GM23338 (cell line): ENCODE measurements around the gene KRT9. TPM values are rescaled to one million over a fixed set of nuclear protein-coding genes. Genes with fewer than 3 reads are reported as not detected.

ENCODE experiments used
- ATAC-seq: fragments of 200-7000 bp; cut with Tn5 transposase; 3 replicates; pipeline ENCODE4 v1.9.1; 2020
- DNase-seq: peaks from one replicate; pipeline ENCODE4 v3.0.0-alpha.2; 2015; ENCODE audit warnings: low spot score
- H2AFZ ChIP-seq: fragments of 200-600 bp; sonication (generic); 2 replicates; pipeline ENCODE4 v1.8.0; 2016; ENCODE audit warnings: antibody characterized with exemption, mild to moderate bottlenecking, moderate library complexity
- H3F3A ChIP-seq: fragments of 200-600 bp; sonication (generic); replicated peaks from 2 replicates; pipeline ENCODE4 v1.8.0; 2017; ENCODE audit warnings: antibody characterized with exemption, mixed run types, low read depth
- H3K27ac ChIP-seq: fragments of 200-600 bp; sonication (generic); 2 replicates; pipeline ENCODE4 v1.6.1; 2016; ENCODE audit warnings: low read depth
- H3K27me3 ChIP-seq: fragments of 200-600 bp; sonication (generic); 2 replicates; pipeline ENCODE4 v1.8.0; 2016; ENCODE audit warnings: mild to moderate bottlenecking, mixed run types, moderate library complexity; ENCODE audit not compliant: insufficient read depth
- H3K36me3 ChIP-seq: fragments of 200-600 bp; sonication (generic); 2 replicates; pipeline ENCODE4 v1.8.0; 2016; ENCODE audit warnings: mild to moderate bottlenecking; ENCODE audit not compliant: insufficient read depth
- H3K4me1 ChIP-seq: fragments of 200-600 bp; sonication (generic); 2 replicates; pipeline ENCODE4 v1.8.0; 2016; ENCODE audit warnings: mild to moderate bottlenecking, moderate library complexity; ENCODE audit not compliant: insufficient read depth
- H3K4me2 ChIP-seq: fragments of 200-600 bp; sonication (generic); 2 replicates; pipeline ENCODE4 v1.7.1; 2017; ENCODE audit warnings: mixed run types
- H3K4me3 ChIP-seq: fragments of 200-600 bp; sonication (generic); 2 replicates; pipeline ENCODE4 v1.6.1; 2016; ENCODE audit warnings: mixed run types
- H3K79me2 ChIP-seq: fragments of 200-600 bp; sonication (generic); replicated peaks from 2 replicates; pipeline ENCODE4 v1.8.0; 2017; ENCODE audit warnings: mild to moderate bottlenecking; ENCODE audit not compliant: insufficient read depth
- H3K9me2 ChIP-seq: fragments of 200-600 bp; sonication (generic); 2 replicates; pipeline ENCODE4 v1.8.0; 2017; ENCODE audit not compliant: insufficient read depth
- H4K20me1 ChIP-seq: fragments of 200-600 bp; sonication (generic); replicated peaks from 2 replicates; pipeline ENCODE4 v1.8.0; 2017; ENCODE audit warnings: mild to moderate bottlenecking; ENCODE audit not compliant: insufficient read depth
- H3K27ac Mint-ChIP-seq: 2 replicates; pipeline ENCODE4 v1.8.0; 2020; ENCODE audit warnings: inconsistent platforms, mild to moderate bottlenecking, moderate library complexity, mixed read lengths
- H3K27me3 Mint-ChIP-seq: 3 replicates; pipeline ENCODE4 v1.8.0; 2022; ENCODE audit warnings: low read depth, mild to moderate bottlenecking, moderate library complexity, mixed read lengths, inconsistent platforms; ENCODE audit not compliant: insufficient read depth, poor library complexity
- H3K36me3 Mint-ChIP-seq: 3 replicates; pipeline ENCODE4 v1.8.0; 2021; ENCODE audit warnings: low read depth, mild to moderate bottlenecking, inconsistent platforms, moderate library complexity, mixed read lengths
- H3K4me1 Mint-ChIP-seq: 3 replicates; pipeline ENCODE4 v1.8.0; 2020; ENCODE audit warnings: mild to moderate bottlenecking, inconsistent platforms, mixed read lengths
- H3K4me3 Mint-ChIP-seq: 3 replicates; pipeline ENCODE4 v1.8.0; 2021; ENCODE audit warnings: moderate library complexity, mild to moderate bottlenecking, inconsistent platforms, mixed read lengths
- H3K9me3 Mint-ChIP-seq: 3 replicates; pipeline ENCODE4 v1.8.0; 2020; ENCODE audit warnings: moderate library complexity, mild to moderate bottlenecking, inconsistent platforms, mixed read lengths
- CREB1 ChIP-seq: fragments of 250-450 bp; sonication (Bioruptor Pico); IDR thresholded peaks from 2 replicates; pipeline ENCODE4 v1.5.0; 2020; ENCODE audit warnings: low read depth, mild to moderate bottlenecking, moderate library complexity
- CTCF ChIP-seq, 2 experiments: fragments of 200-600 bp in 1 of 2; sonication (generic) in 1 of 2; conservative IDR thresholded peaks; 2 replicates each; pipeline versions ENCODE4 v1.5.1 to v1.6.1; 2016 to 2017; ENCODE audit warnings: antibody characterized with exemption in 2 of 2, low read depth in 2 of 2, mild to moderate bottlenecking in 2 of 2, moderate library complexity in 1 of 2
- EZH2 ChIP-seq: fragments of 200-600 bp; sonication (generic); IDR thresholded peaks from one replicate; pipeline ENCODE4 v1.8.0; 2017; ENCODE audit warnings: antibody characterized with exemption, mild to moderate bottlenecking, low read depth; ENCODE audit not compliant: unreplicated experiment
- JUNB ChIP-seq: IDR thresholded peaks from one replicate; pipeline ENCODE4 v1.6.1; 2016; ENCODE audit warnings: antibody characterized with exemption; ENCODE audit not compliant: unreplicated experiment
- NANOG ChIP-seq: IDR thresholded peaks from 2 replicates; pipeline ENCODE4 v1.6.1; 2016; ENCODE audit warnings: antibody characterized with exemption, borderline replicate concordance
- POLR2AphosphoS5 ChIP-seq: IDR thresholded peaks from 2 replicates; pipeline ENCODE4 v1.6.1; 2016; ENCODE audit warnings: antibody characterized with exemption, low read depth
- STAT1 ChIP-seq: IDR thresholded peaks from one replicate; pipeline ENCODE4 v1.6.1; 2016; ENCODE audit warnings: antibody characterized with exemption; ENCODE audit not compliant: unreplicated experiment
- ZNF114 ChIP-seq: fragments of 250-450 bp; sonication (Bioruptor Pico); IDR thresholded peaks from 2 replicates; pipeline ENCODE4 v1.5.0; 2020; ENCODE audit warnings: mild to moderate bottlenecking, moderate library complexity
- ZNF331 ChIP-seq: fragments of 250-450 bp; sonication (Bioruptor Pico); IDR thresholded peaks from 2 replicates; pipeline ENCODE4 v1.5.0; 2020; ENCODE audit warnings: low read depth, mild to moderate bottlenecking, moderate library complexity
- polyA plus RNA-seq: library from polyadenylated mRNA; unstranded; fragments of >200 nt; fragmentation: Nextera tagmentation; extraction: Ambion mirVana; gene quantifications from 2 replicates; pipeline ENCODE4 v1.2.1, GENCODE V29; 2016
- total RNA-seq: library from RNA; depleted of rRNA; stranded (reverse); fragments of >200 nt; shearing (Covaris generic); gene quantifications from 2 replicates; pipeline ENCODE4 v1.2.3, GENCODE V29; 2014
- TF ChIP-seq, protein P1 (sequence below): fragments of 250-450 bp; sonication (Bioruptor Pico); IDR thresholded peaks from 2 replicates; pipeline ENCODE4 v1.5.0; 2020; ENCODE audit warnings: mild to moderate bottlenecking, moderate library complexity

The KRT9 gene
- total and polyA plus RNA-seq, 2 experiments from 2014 or later = not detected

DNA sequence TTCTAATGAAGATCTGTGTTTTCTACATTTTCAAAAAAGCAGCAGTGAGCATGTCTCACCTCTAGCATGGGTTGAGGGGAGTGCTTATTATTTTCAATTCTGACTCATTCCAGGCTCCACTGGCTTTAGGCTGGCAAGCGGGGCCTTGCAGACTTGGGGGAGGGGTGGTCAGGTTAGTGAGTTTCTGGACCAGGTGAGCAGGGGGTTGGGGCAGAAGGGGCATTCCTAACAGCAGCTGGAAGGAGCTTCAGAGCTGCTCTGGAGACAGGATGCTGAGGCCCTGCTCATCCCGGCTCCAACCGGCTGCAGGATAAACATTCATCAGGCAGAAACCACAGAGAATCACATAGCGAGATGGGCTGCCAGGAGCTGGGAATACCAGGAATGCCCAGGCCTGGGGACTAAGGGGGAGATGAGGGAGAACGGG, 33.3 kb downstream of the KRT9 start (continued):
- TF ChIP-seq, protein P1, sequence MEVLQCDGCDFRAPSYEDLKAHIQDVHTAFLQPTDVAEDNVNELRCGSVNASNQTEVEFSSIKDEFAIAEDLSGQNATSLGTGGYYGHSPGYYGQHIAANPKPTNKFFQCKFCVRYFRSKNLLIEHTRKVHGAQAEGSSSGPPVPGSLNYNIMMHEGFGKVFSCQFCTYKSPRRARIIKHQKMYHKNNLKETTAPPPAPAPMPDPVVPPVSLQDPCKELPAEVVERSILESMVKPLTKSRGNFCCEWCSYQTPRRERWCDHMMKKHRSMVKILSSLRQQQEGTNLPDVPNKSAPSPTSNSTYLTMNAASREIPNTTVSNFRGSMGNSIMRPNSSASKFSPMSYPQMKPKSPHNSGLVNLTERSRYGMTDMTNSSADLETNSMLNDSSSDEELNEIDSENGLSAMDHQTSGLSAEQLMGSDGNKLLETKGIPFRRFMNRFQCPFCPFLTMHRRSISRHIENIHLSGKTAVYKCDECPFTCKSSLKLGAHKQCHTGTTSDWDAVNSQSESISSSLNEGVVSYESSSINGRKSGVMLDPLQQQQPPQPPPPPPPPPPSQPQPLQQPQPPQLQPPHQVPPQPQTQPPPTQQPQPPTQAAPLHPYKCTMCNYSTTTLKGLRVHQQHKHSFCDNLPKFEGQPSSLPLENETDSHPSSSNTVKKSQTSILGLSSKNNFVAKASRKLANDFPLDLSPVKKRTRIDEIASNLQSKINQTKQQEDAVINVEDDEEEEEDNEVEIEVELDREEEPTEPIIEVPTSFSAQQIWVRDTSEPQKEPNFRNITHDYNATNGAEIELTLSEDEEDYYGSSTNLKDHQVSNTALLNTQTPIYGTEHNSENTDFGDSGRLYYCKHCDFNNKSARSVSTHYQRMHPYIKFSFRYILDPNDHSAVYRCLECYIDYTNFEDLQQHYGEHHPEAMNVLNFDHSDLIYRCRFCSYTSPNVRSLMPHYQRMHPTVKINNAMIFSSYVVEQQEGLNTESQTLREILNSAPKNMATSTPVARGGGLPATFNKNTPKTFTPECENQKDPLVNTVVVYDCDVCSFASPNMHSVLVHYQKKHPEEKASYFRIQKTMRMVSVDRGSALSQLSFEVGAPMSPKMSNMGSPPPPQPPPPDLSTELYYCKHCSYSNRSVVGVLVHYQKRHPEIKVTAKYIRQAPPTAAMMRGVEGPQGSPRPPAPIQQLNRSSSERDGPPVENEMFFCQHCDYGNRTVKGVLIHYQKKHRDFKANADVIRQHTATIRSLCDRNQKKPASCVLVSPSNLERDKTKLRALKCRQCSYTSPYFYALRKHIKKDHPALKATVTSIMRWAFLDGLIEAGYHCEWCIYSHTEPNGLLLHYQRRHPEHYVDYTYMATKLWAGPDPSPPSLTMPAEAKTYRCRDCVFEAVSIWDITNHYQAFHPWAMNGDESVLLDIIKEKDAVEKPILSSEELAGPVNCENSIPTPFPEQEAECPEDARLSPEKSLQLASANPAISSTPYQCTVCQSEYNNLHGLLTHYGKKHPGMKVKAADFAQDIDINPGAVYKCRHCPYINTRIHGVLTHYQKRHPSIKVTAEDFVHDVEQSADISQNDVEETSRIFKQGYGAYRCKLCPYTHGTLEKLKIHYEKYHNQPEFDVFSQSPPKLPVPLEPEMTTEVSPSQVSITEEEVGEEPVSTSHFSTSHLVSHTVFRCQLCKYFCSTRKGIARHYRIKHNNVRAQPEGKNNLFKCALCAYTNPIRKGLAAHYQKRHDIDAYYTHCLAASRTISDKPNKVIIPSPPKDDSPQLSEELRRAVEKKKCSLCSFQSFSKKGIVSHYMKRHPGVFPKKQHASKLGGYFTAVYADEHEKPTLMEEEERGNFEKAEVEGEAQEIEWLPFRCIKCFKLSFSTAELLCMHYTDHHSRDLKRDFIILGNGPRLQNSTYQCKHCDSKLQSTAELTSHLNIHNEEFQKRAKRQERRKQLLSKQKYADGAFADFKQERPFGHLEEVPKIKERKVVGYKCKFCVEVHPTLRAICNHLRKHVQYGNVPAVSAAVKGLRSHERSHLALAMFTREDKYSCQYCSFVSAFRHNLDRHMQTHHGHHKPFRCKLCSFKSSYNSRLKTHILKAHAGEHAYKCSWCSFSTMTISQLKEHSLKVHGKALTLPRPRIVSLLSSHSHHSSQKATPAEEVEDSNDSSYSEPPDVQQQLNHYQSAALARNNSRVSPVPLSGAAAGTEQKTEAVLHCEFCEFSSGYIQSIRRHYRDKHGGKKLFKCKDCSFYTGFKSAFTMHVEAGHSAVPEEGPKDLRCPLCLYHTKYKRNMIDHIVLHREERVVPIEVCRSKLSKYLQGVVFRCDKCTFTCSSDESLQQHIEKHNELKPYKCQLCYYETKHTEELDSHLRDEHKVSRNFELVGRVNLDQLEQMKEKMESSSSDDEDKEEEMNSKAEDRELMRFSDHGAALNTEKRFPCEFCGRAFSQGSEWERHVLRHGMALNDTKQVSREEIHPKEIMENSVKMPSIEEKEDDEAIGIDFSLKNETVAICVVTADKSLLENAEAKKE (CRISPR knock-in tag) = no peak
- TF ChIP-seq EZH2 (no peak), CREB1 (CRISPR knock-in tag) (no peak), STAT1 (no peak)

- Mint-ChIP-seq H3K27ac (no peak overlapping the region), H3K27me3 (peaks cover 14% of the 10 kb centered on the region), H3K4me3 (no peak overlapping the region), H3K4me1 (peaks cover 41% of the 10 kb centered on the region), H3K9me3 (no peaks in the 10 kb centered on the region), H3K36me3 (no peaks in the 10 kb centered on the region)
- no peak overlapping the region for H3K4me3 ChIP-seq
- peaks cover 4% of the 10 kb centered on the region; the same call in 1 of the 2 replicates for H3K4me1 ChIP-seq
- H3K27me3 ChIP-seq = no peaks in the 10 kb centered on the region
- H4K20me1 ChIP-seq = no peaks in the 10 kb centered on the region
- H3K9me2 ChIP-seq = no peaks in the 10 kb centered on the region
- H3K79me2 ChIP-seq = no peaks in the 10 kb centered on the region
- H3K4me2 ChIP-seq = no peak overlapping the region
- no peak for DNase-seq
- no peak overlapping the region for H2AFZ ChIP-seq
- H3K36me3 ChIP-seq = no peaks in the 10 kb centered on the region
- no peaks in the 10 kb centered on the region for H3F3A ChIP-seq
- ATAC-seq = no peak
- no peak overlapping the region for H3K27ac ChIP-seq
- TF ChIP-seq ZNF114 (CRISPR knock-in tag) (no peak), NANOG (no peak), JUNB (no peak), STAT1 (no peak), CTCF (conservative IDR thresholded peaks at IDR 0.05; ENCODE audit: low read depth in 2 of 2) (no peak), POLR2AphosphoS5 (no peak), ZNF331 (CRISPR knock-in tag) (no peak)
Observed at GRCh38 chr17:41537990-41538389, 33.9 kb downstream of the KRT9 start.
